OCI-LY3 (cell line): ENCODE results near the gene PLPP7.

Source experiments
- H2AFZ ChIP-seq: fragments of 200-600, 300-600 bp; shearing (Covaris generic); 2 replicates; pipeline ENCODE4 v1.6.0; 2014; ENCODE audit warnings: antibody characterized with exemption, low read depth, low read length
- H3K27ac ChIP-seq: fragments of 200-600, 300-600 bp; sonication (generic); 2 replicates; pipeline ENCODE4 v1.5.1; 2014; ENCODE audit warnings: mild to moderate bottlenecking, low read length, moderate library complexity, mixed read lengths
- H3K27me3 ChIP-seq: fragments of 200-600, 300-600 bp; sonication (generic); 2 replicates; pipeline ENCODE4 v1.6.1; 2014; ENCODE audit warnings: low read depth, low read length, mixed read lengths
- H3K36me3 ChIP-seq: fragments of 200-600, 300-600 bp; sonication (generic); replicated peaks from 2 replicates; pipeline ENCODE3; 2014; ENCODE audit warnings: low read depth, low read length, mixed read lengths
- H3K4me1 ChIP-seq: fragments of 300-600, 200-600 bp; sonication (generic); 2 replicates; pipeline ENCODE4 v1.6.1; 2014; ENCODE audit warnings: low read length, mixed read lengths
- H3K4me2 ChIP-seq: fragments of 200-600, 300-600 bp; sonication (generic); 2 replicates; pipeline ENCODE4 v1.6.1; 2014; ENCODE audit warnings: low read length, mixed read lengths
- H3K4me3 ChIP-seq: fragments of 300-600, 200-600 bp; sonication (generic); 2 replicates; pipeline ENCODE4 v1.5.1; 2014; ENCODE audit warnings: antibody characterized with exemption, mild to moderate bottlenecking, low read length, moderate library complexity
- H3K79me2 ChIP-seq: fragments of 300-600, 200-600 bp; shearing (Covaris generic); 2 replicates; pipeline ENCODE4 v1.6.1; 2014; ENCODE audit warnings: mild to moderate bottlenecking, low read length, mixed read lengths
- H3K9ac ChIP-seq: fragments of 300-600, 200-600 bp; shearing (Covaris generic); 2 replicates; pipeline ENCODE4 v1.6.0; 2014; ENCODE audit warnings: mild to moderate bottlenecking, low read length, moderate library complexity
- H3K9me3 ChIP-seq: fragments of 200-600, 300-600 bp; shearing (Covaris generic); 2 replicates; pipeline ENCODE4 v1.6.1; 2014; ENCODE audit warnings: low read length, mixed read lengths; ENCODE audit not compliant: insufficient read depth
- H4K20me1 ChIP-seq: fragments of 200-600, 300-600 bp; sonication (generic); 2 replicates; pipeline ENCODE4 v1.6.1; 2016; ENCODE audit warnings: low read length, mixed read lengths; ENCODE audit not compliant: insufficient read depth
- CTCF ChIP-seq: fragments of 200-600, 300-600 bp; sonication (generic); IDR thresholded peaks from 2 replicates; pipeline ENCODE4 v1.5.1; 2014; ENCODE audit warnings: antibody characterized with exemption, low read length, low read depth
- EZH2phosphoT487 ChIP-seq: fragments of 200-600 bp; shearing (Covaris generic); IDR thresholded peaks from 2 replicates; pipeline ENCODE4 v1.6.1; 2018; ENCODE audit warnings: antibody characterized with exemption, mixed run types, low read depth

The PLPP7 gene

GRCh38 chr9:131271506-131271931, 18.0 kb upstream of the PLPP7 start:
- Histone ChIP-seq H3K4me3 (peak overlapping the region; percentile 52; the same call in 1 of the 2 replicates), H3K9me3 (no peaks in the 10 kb centered on the region), H3K9ac (no peak overlapping the region), H3K79me2 (peaks cover 94% of the 10 kb centered on the region), H3K36me3 (peaks cover 17% of the 10 kb centered on the region), H3K27ac (peak overlapping the region; percentile 93; the same call in 1 of the 2 replicates), H2AFZ (no peak overlapping the region), H3K4me1 (peaks cover 64% of the 10 kb centered on the region), H3K27me3 (no peaks in the 10 kb centered on the region), H4K20me1 (no peaks in the 10 kb centered on the region), H3K4me2 (peak overlapping the region; percentile 84)
- no peak for TF ChIP-seq EZH2phosphoT487
- TF ChIP-seq CTCF: no peak

DNA sequence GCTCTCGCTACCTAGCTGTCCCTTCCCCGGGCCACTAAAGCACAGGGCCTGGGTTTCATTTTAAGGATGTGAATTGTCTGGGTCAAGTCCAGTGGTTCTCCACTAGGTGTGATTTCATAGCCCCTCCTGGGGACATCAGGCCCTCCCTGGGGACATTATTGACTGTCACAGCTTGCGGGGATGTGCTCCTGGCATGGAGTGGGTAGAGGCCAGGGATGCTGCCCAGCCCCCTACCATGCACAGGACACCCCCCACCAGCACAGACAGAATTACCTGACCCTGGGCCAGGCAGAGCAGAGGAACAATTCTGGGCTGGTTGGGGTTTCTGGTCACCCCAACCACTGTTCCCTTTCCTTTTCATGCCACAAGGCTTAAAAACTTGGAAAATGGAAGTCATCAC, 17.3 kb upstream of the PLPP7 start:
- peaks cover 64% of the 10 kb centered on the region for H3K4me1 ChIP-seq
- peak overlapping the region; percentile 84 for H3K4me2 ChIP-seq

DNA sequence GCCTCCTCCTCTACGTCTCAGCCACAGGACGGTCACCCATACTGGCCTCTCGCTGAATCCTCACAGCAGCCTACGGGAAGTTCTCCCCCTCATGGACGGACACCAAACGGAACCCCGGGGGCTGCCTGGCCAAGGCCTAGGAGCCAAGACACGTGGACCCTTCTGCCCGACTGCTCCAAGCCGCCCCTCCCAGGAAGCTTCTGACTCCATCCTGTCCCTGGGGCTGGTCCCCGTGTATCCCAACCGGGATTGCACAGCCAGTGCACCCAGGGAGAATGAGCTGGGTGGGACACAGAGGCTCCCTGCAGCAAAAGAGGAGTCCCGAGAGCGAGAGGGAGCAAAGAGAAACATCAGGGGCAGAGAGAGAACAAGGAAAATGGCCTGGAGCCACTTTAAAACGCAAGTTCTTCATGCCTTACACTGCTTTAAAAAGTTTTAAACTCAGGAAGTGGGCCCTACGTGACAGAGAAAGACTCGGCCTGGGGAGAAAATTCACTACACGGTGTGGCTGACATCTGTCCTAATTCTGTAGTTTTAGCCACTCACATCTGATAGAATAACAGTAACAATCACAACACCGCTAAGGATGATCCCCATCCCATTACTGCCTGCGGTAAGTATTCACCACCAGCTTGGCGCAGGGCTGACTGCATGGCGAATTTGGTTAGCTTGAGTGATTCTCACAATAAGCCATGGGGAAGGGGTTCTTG, 16.2 kb upstream of the PLPP7 start:
- H2AFZ ChIP-seq: peak overlapping the region; percentile 3; the same call in 1 of the 2 replicates
- peaks cover 9% of the 10 kb centered on the region for H3K36me3 ChIP-seq
- no peaks in the 10 kb centered on the region for H3K9me3 ChIP-seq
- no peaks in the 10 kb centered on the region for H3K27me3 ChIP-seq
- peak overlapping the region; percentile 86 for H3K27ac ChIP-seq
- peak overlapping the region; percentile 85 for H3K4me3 ChIP-seq
- TF ChIP-seq CTCF (peak; percentile 19; the same call in 1 of the 2 replicates), EZH2phosphoT487 (no peak)
- peak overlapping the region; percentile 97 for H3K9ac ChIP-seq
- H4K20me1 ChIP-seq: no peaks in the 10 kb centered on the region
- H3K4me1 ChIP-seq: peaks cover 61% of the 10 kb centered on the region
- H3K4me2 ChIP-seq: peak overlapping the region; percentile 97
- peaks cover 79% of the 10 kb centered on the region for H3K79me2 ChIP-seq

More for the DNA sequence above, 17.3 kb upstream of the PLPP7 start:
- Histone ChIP-seq H3K27me3 (no peaks in the 10 kb centered on the region), H3K36me3 (peaks cover 13% of the 10 kb centered on the region), H4K20me1 (no peaks in the 10 kb centered on the region), H3K9me3 (no peaks in the 10 kb centered on the region), H3K4me3 (no peak overlapping the region), H2AFZ (no peak overlapping the region), H3K79me2 (peaks cover 89% of the 10 kb centered on the region), H3K9ac (no peak overlapping the region), H3K27ac (peak overlapping the region; percentile 93; the same call in 1 of the 2 replicates)
- TF ChIP-seq EZH2phosphoT487 (no peak), CTCF (no peak)

- peak overlapping the region; percentile 97 for H3K9ac ChIP-seq
- no peaks in the 10 kb centered on the region for H3K27me3 ChIP-seq
- no peaks in the 10 kb centered on the region for H4K20me1 ChIP-seq
- peaks cover 76% of the 10 kb centered on the region for H3K79me2 ChIP-seq
- peaks cover 9% of the 10 kb centered on the region for H3K36me3 ChIP-seq
- H2AFZ ChIP-seq: peak overlapping the region; percentile 3; the same call in 1 of the 2 replicates
- peak overlapping the region; percentile 86 for H3K27ac ChIP-seq
- TF ChIP-seq CTCF (no peak), EZH2phosphoT487 (no peak)
- H3K9me3 ChIP-seq: no peaks in the 10 kb centered on the region
- peak overlapping the region; percentile 97 for H3K4me2 ChIP-seq
- H3K4me1 ChIP-seq: peaks cover 62% of the 10 kb centered on the region
- H3K4me3 ChIP-seq: peak overlapping the region; percentile 85
Measured at GRCh38 chr9:131273856-131274673, 15.5 kb upstream of the PLPP7 start.
